MM.1S (cell line): ENCODE data around the gene EID3.

Experiments used
- CTCF ChIP-seq: fragments of 300-600 bp; sonication (generic); IDR thresholded peaks from 2 replicates; pipeline ENCODE4 v1.5.1; 2016; ENCODE audit warnings: antibody characterized with exemption, low read length, mixed read lengths
- EZH2 ChIP-seq: fragments of 300-600 bp; sonication (generic); optimal IDR thresholded peaks from 2 replicates; pipeline ENCODE3; 2017; ENCODE audit warnings: low read depth, mild to moderate bottlenecking, antibody characterized with exemption, low read length, mixed read lengths

GRCh38 chr12:104275689-104276088, 27.9 kb upstream of the EID3 start:
- TF ChIP-seq CTCF (no peak), EZH2 (no peak)
